Osteoblast (primary cell): ENCODE data around the gene SIRPD. TPM values are rescaled to one million over a fixed set of nuclear protein-coding genes. Genes with fewer than 3 reads are reported as not detected.

Source experiments
- DNase-seq: peaks from one replicate; pipeline ENCODE4 v3.0.0; 2011; ENCODE audit warnings: low spot score, mixed read lengths; ENCODE audit not compliant: insufficient read length; ENCODE audit errors: missing footprints
- H2AFZ ChIP-seq: 2 replicates; pipeline ENCODE4 v1.6.0; 2011; ENCODE audit warnings: mild to moderate bottlenecking, low read length
- H3K27ac ChIP-seq: 2 replicates; pipeline ENCODE4 v1.5.1; 2011; ENCODE audit warnings: mild to moderate bottlenecking, low read depth, low read length, moderate library complexity
- H3K27me3 ChIP-seq: 2 replicates; pipeline ENCODE4 v1.6.0; 2012; ENCODE audit warnings: mild to moderate bottlenecking, control low read depth, inconsistent platforms, low read length, moderate library complexity; ENCODE audit not compliant: insufficient read depth
- H3K36me3 ChIP-seq: 2 replicates; pipeline ENCODE4 v1.5.1; 2011; ENCODE audit warnings: mild to moderate bottlenecking, low read length, control low read depth, moderate library complexity; ENCODE audit not compliant: insufficient read depth
- H3K4me1 ChIP-seq: 2 replicates; pipeline ENCODE4 v1.5.1; 2011; ENCODE audit warnings: mild to moderate bottlenecking, low read length, control low read depth, moderate library complexity; ENCODE audit not compliant: insufficient read depth
- H3K4me2 ChIP-seq: 2 replicates; pipeline ENCODE4 v1.6.0; 2011; ENCODE audit warnings: mild to moderate bottlenecking, low read length; ENCODE audit not compliant: insufficient read depth
- H3K4me3 ChIP-seq: fragments of 200-600 bp; sonication (generic); 3 replicates; pipeline ENCODE4 v1.5.1; 2012; ENCODE audit warnings: mild to moderate bottlenecking, low read length, inconsistent platforms; ENCODE audit not compliant: insufficient read depth
- H3K79me2 ChIP-seq: 2 replicates; pipeline ENCODE4 v1.6.0; 2012; ENCODE audit warnings: mild to moderate bottlenecking, low read length, control low read depth, inconsistent platforms; ENCODE audit not compliant: insufficient read depth
- H3K9me3 ChIP-seq: 2 replicates; pipeline ENCODE4 v1.5.1; 2011; ENCODE audit warnings: low read depth, low read length, control low read depth
- H4K20me1 ChIP-seq: 2 replicates; pipeline ENCODE4 v1.6.0; 2012; ENCODE audit warnings: mild to moderate bottlenecking, low read length, control low read depth; ENCODE audit not compliant: insufficient read depth
- CTCF ChIP-seq: IDR thresholded peaks from 2 replicates; pipeline ENCODE4 v1.5.1; 2011; ENCODE audit warnings: mild to moderate bottlenecking, low read depth, low read length, moderate library complexity; ENCODE audit errors: extremely low read depth
- small RNA-seq: library from RNA; depleted of rRNA; stranded (forward); fragments of <200 nt; gene quantifications from one replicate; pipeline ENCODE3, GENCODE V24; 2012
- total RNA-seq: library from RNA; depleted of rRNA; stranded (reverse); fragments of >200 nt; gene quantifications from 2 replicates; pipeline ENCODE4 v1.2.3, GENCODE V29; 2012

The SIRPD gene
- total RNA-seq, 1 donor, result not detected

- peaks cover 55% of the 10 kb centered on the region for H3K27me3 ChIP-seq
- TF ChIP-seq CTCF, result no peak
- H4K20me1 ChIP-seq, result no peaks in the 10 kb centered on the region
- peaks cover 2% of the 10 kb centered on the region for H3K4me1 ChIP-seq
- no peaks in the 10 kb centered on the region for H3K36me3 ChIP-seq
- H3K27ac ChIP-seq, result no peak overlapping the region
- H2AFZ ChIP-seq, result no peak overlapping the region
- H3K4me2 ChIP-seq, result no peak overlapping the region
- no peaks in the 10 kb centered on the region for H3K79me2 ChIP-seq
- H3K4me3 ChIP-seq, result no peak overlapping the region
- H3K9me3 ChIP-seq, result no peaks in the 10 kb centered on the region
- no peak for DNase-seq
Observed at GRCh38 chr20:1489764-1490436, 67.6 kb downstream of the SIRPD start.

DNA sequence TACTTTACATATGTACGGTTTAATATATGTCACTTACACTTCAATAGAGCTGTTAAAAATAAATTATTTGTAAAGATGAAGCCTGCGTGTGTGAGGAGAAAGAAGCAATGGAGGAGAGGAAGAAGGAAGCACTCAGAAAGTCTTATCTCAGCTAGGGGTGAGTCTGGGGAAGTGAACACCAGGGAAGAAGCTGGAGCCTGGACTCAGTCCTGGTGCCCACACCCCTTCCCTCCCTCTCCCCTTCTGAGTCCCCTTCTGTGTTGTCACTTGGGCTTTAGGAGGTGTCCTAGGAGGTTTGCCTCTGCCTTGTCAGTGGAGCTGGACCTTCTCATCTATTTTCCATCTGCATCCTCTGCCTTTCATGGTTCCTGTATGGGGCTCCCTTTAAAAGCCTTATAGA, 68.2 kb downstream of the SIRPD start:
- no peak overlapping the region for H3K4me3 ChIP-seq
- H3K27me3 ChIP-seq, result peaks cover 50% of the 10 kb centered on the region
- no peaks in the 10 kb centered on the region for H4K20me1 ChIP-seq

GRCh38 chr20:1486566-1486965, 70.9 kb downstream of the SIRPD start:
- no peak overlapping the region for H3K4me3 ChIP-seq
- no peak for TF ChIP-seq CTCF
- no peaks in the 10 kb centered on the region for H3K79me2 ChIP-seq
- H3K27ac ChIP-seq, result no peak overlapping the region
- H3K4me2 ChIP-seq, result no peak overlapping the region
- no peak for DNase-seq
- H3K27me3 ChIP-seq, result peaks cover 31% of the 10 kb centered on the region
- H3K9me3 ChIP-seq, result no peaks in the 10 kb centered on the region
- H3K4me1 ChIP-seq, result peaks cover 5% of the 10 kb centered on the region
- H4K20me1 ChIP-seq, result no peaks in the 10 kb centered on the region
- no peak overlapping the region for H2AFZ ChIP-seq
- H3K36me3 ChIP-seq, result no peaks in the 10 kb centered on the region

More for the DNA sequence above, 68.2 kb downstream of the SIRPD start:
- H3K4me2 ChIP-seq, result no peak overlapping the region
- DNase-seq, result peak; percentile 44
- H3K4me1 ChIP-seq, result peaks cover 5% of the 10 kb centered on the region
- H3K36me3 ChIP-seq, result no peaks in the 10 kb centered on the region
- H3K9me3 ChIP-seq, result no peaks in the 10 kb centered on the region
- H2AFZ ChIP-seq, result no peak overlapping the region
- TF ChIP-seq CTCF, result no peak
- no peak overlapping the region for H3K27ac ChIP-seq
- H3K79me2 ChIP-seq, result no peaks in the 10 kb centered on the region

GRCh38 chr20:1484438-1485116, 72.9 kb downstream of the SIRPD start:
- no peak for DNase-seq
- Histone ChIP-seq H3K4me1 (peaks cover 5% of the 10 kb centered on the region), H3K36me3 (no peaks in the 10 kb centered on the region), H3K27me3 (peaks cover 21% of the 10 kb centered on the region), H3K27ac (no peak overlapping the region), H3K79me2 (no peaks in the 10 kb centered on the region), H2AFZ (no peak overlapping the region), H4K20me1 (no peaks in the 10 kb centered on the region), H3K9me3 (no peaks in the 10 kb centered on the region), H3K4me2 (peak overlapping the region; percentile 26), H3K4me3 (no peak overlapping the region)
- no peak for TF ChIP-seq CTCF

Small RNAs within 50 kb of the gene (small RNA-seq; reads per million reads assigned to genes)
- gene RNU6-917P, result not detected

Other genes with a start within 250 kb of the SIRPD start
- gene SDCBP2, start 228.6 kb downstream of the SIRPD start, total RNA-seq, result 2.2 and 3.2 TPM in 2 replicates
- 150 and 154 TPM in 2 replicates for gene FKBP1A, start 164.7 kb downstream of the SIRPD start, total RNA-seq
- gene NSFL1C, start 90.9 kb downstream of the SIRPD start, total RNA-seq, result 23.0 and 30.0 TPM in 2 replicates
- gene SIRPB2, start 66.3 kb downstream of the SIRPD start, total RNA-seq, result under 0.01 TPM in 1 of 2 replicates, not detected in the other
- 0.72 and 1.2 TPM in 2 replicates for gene SIRPB1, start 62.3 kb upstream of the SIRPD start, total RNA-seq
- not detected in 2 replicates for gene SIRPG, start 100.1 kb upstream of the SIRPD start, total RNA-seq